Measurements from ENCODE around the gene IGFALS.

IGFALS gene

GRCh38 chr16:1821861-1822611, 28.5 kb upstream of the IGFALS start:
- TF ChIP-seq GATA3 (IDR thresholded peaks at IDR 0.05; ENCODE audit: low read depth, low read length) (no peak), GATA2 (IDR thresholded peaks at IDR 0.05; ENCODE audit: low read depth, low read length) (no peak)

GRCh38 chr16:1820946-1821290, 27.4 kb upstream of the IGFALS start:
- TF ChIP-seq GATA3 (IDR thresholded peaks at IDR 0.05; ENCODE audit: low read depth, low read length) (no peak), GATA2 (IDR thresholded peaks at IDR 0.05; ENCODE audit: low read depth, low read length) (no peak)

GRCh38 chr16:1820096-1820945, 26.8 kb upstream of the IGFALS start:
- no peak for TF ChIP-seq GATA2 (IDR thresholded peaks at IDR 0.05; ENCODE audit: low read depth, low read length)

GRCh38 chr16:1819611-1820010, 26.1 kb upstream of the IGFALS start:
- no peak for TF ChIP-seq GATA3 (IDR thresholded peaks at IDR 0.05; ENCODE audit: low read depth, low read length)

- TF ChIP-seq GATA2 (IDR thresholded peaks at IDR 0.05; ENCODE audit: low read depth, low read length), result no peak
- TF ChIP-seq GATA3 (IDR thresholded peaks at IDR 0.05; ENCODE audit: low read depth, low read length), result no peak
Observed at GRCh38 chr16:1818873-1819525, 25.5 kb upstream of the IGFALS start.

- no peak for TF ChIP-seq GATA2 (IDR thresholded peaks at IDR 0.05; ENCODE audit: low read depth, low read length)
- TF ChIP-seq GATA3 (IDR thresholded peaks at IDR 0.05; ENCODE audit: low read depth, low read length), result no peak
Observed at GRCh38 chr16:1818204-1818872, 24.8 kb upstream of the IGFALS start.

GRCh38 chr16:1817716-1818115, 24.2 kb upstream of the IGFALS start:
- no peak for TF ChIP-seq GATA2 (IDR thresholded peaks at IDR 0.05; ENCODE audit: low read depth, low read length)
- no peak for TF ChIP-seq GATA3 (IDR thresholded peaks at IDR 0.05; ENCODE audit: low read depth, low read length)

- TF ChIP-seq GATA2 (IDR thresholded peaks at IDR 0.05; ENCODE audit: low read depth, low read length) (no peak), GATA3 (IDR thresholded peaks at IDR 0.05; ENCODE audit: low read depth, low read length) (no peak)
Observed at GRCh38 chr16:1817276-1817589, 23.7 kb upstream of the IGFALS start.

- no peak for TF ChIP-seq GATA3 (IDR thresholded peaks at IDR 0.05; ENCODE audit: low read depth, low read length)
- no peak for TF ChIP-seq GATA2 (IDR thresholded peaks at IDR 0.05; ENCODE audit: low read depth, low read length)
Observed at GRCh38 chr16:1816396-1817275, 23.1 kb upstream of the IGFALS start.

- TF ChIP-seq GATA2 (IDR thresholded peaks at IDR 0.05; ENCODE audit: low read depth, low read length), result no peak
- no peak for TF ChIP-seq GATA3 (IDR thresholded peaks at IDR 0.05; ENCODE audit: low read depth, low read length)
Observed at GRCh38 chr16:1815461-1815860, 22.0 kb upstream of the IGFALS start.

- TF ChIP-seq GATA2 (IDR thresholded peaks at IDR 0.05; ENCODE audit: low read depth, low read length), result no peak
- no peak for TF ChIP-seq GATA3 (IDR thresholded peaks at IDR 0.05; ENCODE audit: low read depth, low read length)
Observed at GRCh38 chr16:1812732-1813163, 19.2 kb upstream of the IGFALS start.

GRCh38 chr16:1810536-1810935, 17.0 kb upstream of the IGFALS start:
- TF ChIP-seq GATA2 (IDR thresholded peaks at IDR 0.05; ENCODE audit: low read depth, low read length), result no peak
- no peak for TF ChIP-seq GATA3 (IDR thresholded peaks at IDR 0.05; ENCODE audit: low read depth, low read length)

GRCh38 chr16:1810106-1810505, 16.6 kb upstream of the IGFALS start:
- TF ChIP-seq GATA3 (IDR thresholded peaks at IDR 0.05; ENCODE audit: low read depth, low read length), result no peak
- TF ChIP-seq GATA2 (IDR thresholded peaks at IDR 0.05; ENCODE audit: low read depth, low read length), result no peak
